Hindlimb muscle (tissue), 1 donor: ENCODE results near the gene PTCD1. TPM values are rescaled to one million over a fixed set of nuclear protein-coding genes. Genes with fewer than 3 reads are reported as not detected.
A peak's percentile ranks its signal among the peaks of the same experiment; 100 is the strongest.

Source experiments
- DNase-seq: peaks from one replicate; pipeline ENCODE4 v3.0.0-alpha.2; 2013
- polyA plus RNA-seq: library from polyadenylated mRNA; unstranded; fragments of 120-200 nt; gene quantifications from one replicate; pipeline ENCODE4 v1.2.1, GENCODE V29; 2013; ENCODE audit not compliant: insufficient read length

Gene PTCD1, protein sequence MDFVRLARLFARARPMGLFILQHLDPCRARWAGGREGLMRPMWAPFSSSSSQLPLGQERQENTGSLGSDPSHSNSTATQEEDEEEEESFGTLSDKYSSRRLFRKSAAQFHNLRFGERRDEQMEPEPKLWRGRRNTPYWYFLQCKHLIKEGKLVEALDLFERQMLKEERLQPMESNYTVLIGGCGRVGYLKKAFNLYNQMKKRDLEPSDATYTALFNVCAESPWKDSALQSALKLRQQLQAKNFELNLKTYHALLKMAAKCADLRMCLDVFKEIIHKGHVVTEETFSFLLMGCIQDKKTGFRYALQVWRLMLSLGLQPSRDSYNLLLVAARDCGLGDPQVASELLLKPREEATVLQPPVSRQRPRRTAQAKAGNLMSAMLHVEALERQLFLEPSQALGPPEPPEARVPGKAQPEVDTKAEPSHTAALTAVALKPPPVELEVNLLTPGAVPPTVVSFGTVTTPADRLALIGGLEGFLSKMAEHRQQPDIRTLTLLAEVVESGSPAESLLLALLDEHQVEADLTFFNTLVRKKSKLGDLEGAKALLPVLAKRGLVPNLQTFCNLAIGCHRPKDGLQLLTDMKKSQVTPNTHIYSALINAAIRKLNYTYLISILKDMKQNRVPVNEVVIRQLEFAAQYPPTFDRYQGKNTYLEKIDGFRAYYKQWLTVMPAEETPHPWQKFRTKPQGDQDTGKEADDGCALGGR
- 3.8 TPM for polyA plus RNA-seq

- peak; percentile 97 for DNase-seq
Measured at GRCh38 chr7:99438573-99439480, at the start of gene PTCD1, which contains the start of gene CPSF4. Gene PTCD1 (minus strand): TSS chr7:99438798. CDS start chr7:99435242, 3,556 bp downstream. Gene CPSF4 (plus strand): TSS chr7:99438943. CDS start chr7:99439083, 140 bp downstream.

- no peak for DNase-seq
Measured at GRCh38 chr7:99485094-99485493, 46.5 kb upstream of the PTCD1 start.

DNA sequence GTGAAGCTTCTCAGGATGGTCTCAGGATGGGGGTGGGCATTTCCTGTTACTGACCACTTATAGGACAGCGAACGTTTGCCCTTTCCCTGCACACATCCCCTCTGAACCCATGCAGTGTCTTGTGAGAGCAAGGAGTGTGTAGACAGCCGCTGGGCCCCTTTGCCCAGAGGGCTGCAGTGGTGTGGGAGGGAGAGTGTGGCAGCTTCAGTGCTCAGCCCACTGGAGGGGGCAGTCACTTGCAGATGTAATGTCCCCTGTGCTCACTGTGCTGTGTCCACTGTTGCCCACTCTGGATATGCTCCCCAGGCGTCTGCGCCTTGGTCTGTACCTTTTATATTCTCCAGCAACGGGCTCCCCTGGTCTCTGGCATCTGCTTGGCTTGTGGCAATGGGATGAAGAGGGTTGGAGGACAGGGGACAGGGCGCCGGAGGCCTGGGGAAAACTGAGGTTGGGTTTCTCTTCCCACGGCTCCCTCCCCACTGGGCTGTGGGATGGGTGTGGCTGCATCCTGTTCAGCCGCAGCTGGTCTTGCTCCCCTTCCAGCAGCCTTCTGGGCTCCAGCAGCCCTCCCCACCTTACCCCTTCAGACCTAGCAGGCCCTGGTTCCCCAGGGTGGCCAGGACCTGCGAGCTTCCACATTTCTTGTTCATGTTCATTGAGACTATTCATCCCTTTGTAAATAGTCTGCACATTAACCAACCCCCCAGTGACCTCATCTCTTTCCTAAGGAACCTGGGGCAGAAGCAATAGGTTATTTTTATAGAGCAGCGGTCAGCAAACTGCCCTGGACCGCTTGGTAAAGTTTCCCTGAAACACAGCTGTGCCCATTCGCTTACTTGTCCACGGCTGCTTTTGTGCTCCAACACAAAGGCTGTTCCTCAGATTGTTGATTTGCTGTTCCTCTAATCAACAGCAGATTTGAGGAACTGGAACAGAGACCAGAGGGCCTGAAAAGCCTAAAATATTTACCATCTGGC, 40.2 kb upstream of the PTCD1 start:
- DNase-seq = no peak

DNA sequence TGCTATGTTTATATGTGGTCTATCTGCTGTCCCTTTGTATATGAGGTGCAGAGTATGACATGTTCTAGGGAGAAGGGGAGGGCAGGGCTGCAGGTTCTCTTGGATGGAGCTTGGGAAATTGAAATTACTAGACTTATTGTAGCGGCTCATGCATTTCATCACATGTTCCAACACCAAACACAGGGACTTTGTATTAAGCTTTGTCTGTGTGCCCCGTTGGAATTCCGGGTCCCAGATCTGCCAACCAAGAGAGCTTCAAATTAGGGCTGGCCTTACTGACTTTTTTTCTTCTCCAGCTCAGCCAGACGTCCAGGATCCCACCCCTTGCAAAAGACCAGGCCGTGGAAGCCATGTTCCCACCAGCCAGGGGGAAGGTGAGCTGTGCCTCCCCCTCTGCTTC, 37.5 kb upstream of the PTCD1 start:
- no peak for DNase-seq

DNA sequence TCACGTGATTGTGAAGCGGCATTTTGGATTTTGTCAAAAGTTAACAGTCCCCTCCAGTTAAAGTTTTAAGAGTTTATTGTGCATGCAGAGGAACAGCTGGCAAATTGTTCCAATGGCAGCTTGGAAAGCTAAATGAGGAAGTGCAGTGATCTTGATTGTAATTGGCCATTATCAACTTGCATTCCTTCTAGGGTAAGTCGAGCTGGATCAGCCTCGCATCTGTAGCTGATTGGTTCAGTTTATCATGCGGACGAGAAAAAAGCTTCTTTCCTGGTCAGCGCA, 34.7 kb upstream of the PTCD1 start:
- DNase-seq = no peak

- peak; percentile 96 for DNase-seq
Measured at GRCh38 chr7:99472561-99473314, 34.1 kb upstream of the PTCD1 start, which contains the start of gene ZNF789. Gene ZNF789 (plus strand): TSS chr7:99472890. CDS start chr7:99476457, 3,567 bp downstream.

GRCh38 chr7:99469381-99470065, 30.9 kb upstream of the PTCD1 start:
- no peak for DNase-seq

DNA sequence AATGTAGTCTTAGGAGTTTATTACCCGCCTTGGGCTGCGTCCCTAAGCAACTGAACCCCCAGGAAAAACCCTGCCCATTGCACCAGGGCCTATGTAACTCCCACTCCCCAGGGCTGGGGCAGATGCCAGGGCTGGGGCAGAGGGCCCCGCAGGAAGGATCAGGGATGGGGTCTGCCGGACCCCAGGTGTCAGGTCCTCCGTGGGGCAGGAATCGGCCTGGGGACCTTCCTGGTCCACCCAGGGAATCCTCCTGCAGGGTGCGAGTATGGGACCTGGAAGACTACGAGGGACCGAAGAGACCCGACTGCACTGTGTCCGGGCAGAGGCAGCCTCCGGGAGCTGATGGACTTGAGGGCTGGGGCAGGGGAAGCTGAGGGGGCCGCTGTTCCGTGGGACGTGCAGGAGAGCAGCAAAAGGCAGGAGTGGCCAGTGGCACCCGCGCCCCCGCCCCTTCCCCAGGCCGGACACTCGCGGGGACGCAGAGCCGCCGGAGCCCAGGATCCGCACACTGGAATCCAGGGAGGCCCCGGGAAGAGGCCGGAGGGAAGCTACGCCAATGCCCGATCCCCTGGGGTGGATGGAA, 29.8 kb upstream of the PTCD1 start:
- DNase-seq = no peak

- no peak for DNase-seq
Measured at GRCh38 chr7:99465421-99465768, 26.8 kb upstream of the PTCD1 start.

GRCh38 chr7:99461221-99461620, 22.6 kb upstream of the PTCD1 start:
- no peak for DNase-seq

- DNase-seq = no peak
Measured at GRCh38 chr7:99460651-99461050, 22.1 kb upstream of the PTCD1 start.

GRCh38 chr7:99459087-99459486, 20.5 kb upstream of the PTCD1 start:
- no peak for DNase-seq

- DNase-seq = no peak
Measured at GRCh38 chr7:99457650-99458493, 19.3 kb upstream of the PTCD1 start.

GRCh38 chr7:99457050-99457649, 18.6 kb upstream of the PTCD1 start:
- DNase-seq = no peak

GRCh38 chr7:99456288-99456687, 17.7 kb upstream of the PTCD1 start:
- no peak for DNase-seq

- no peak for DNase-seq
Measured at GRCh38 chr7:99455874-99456273, 17.3 kb upstream of the PTCD1 start.

DNA sequence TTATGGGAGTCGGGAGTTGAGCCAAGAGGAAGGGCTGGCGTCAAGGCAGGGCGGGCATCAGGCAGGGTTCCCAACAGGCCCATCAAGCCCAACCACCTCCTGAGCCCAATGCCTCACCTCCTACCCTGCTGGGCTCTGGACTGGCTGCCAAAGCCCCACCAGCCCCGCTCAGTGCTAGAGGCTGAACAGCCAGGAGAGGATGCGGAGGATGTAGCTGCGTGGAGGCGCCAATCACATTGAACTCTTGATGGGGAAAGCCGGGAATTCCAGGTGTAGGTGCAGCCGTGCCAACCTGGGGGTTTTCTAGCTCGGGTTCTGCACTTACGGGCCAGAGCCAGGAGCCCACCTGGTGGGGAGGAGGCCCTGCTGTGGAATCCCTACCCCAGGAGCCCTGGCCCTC, 14.5 kb upstream of the PTCD1 start:
- DNase-seq = no peak

GRCh38 chr7:99452541-99452940, 13.9 kb upstream of the PTCD1 start:
- no peak for DNase-seq

DNA sequence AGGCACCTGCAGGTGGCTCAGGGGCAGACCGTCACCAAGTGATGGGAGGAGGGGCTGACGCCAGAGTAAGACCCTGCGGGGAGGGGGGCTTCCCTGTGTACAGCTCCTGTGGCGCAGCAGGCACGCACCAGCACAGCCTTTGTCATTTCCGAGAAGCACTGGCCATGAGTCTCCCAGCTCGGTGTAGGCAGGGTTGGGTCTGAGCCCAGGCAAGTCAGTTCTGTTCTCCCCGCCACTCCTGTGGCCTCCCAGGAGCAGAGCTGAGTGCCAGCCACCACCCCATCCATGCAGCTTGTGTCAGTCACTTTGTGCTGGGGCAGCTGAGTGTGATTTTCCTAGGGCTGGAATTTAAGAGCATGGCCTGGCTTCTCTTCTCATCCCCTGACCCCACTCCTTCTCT, 13.3 kb upstream of the PTCD1 start:
- no peak for DNase-seq
